Smooth muscle cell of trachea (primary cell): ENCODE measurements around the gene DNAJC24. TPM values are rescaled to one million over a fixed set of nuclear protein-coding genes. Genes with fewer than 3 reads are reported as not detected.

ENCODE experiments used
- total RNA-seq: library from RNA; depleted of rRNA; stranded (reverse); fragments of >200 nt; gene quantifications from 2 replicates; pipeline ENCODE4 v1.2.1, GENCODE V29; 2014

The DNAJC24 gene
- 16.7 and 21.1 TPM in 2 replicates for total RNA-seq

GRCh38 chr11:31369348-31370329 is at the start of gene DNAJC24, which contains the start of gene DCDC1:
Gene DNAJC24, plus strand, starts transcription at chr11:31369860. Its CDS starts 889 bp downstream, at chr11:31370749.
Gene DCDC1, minus strand, starts transcription at chr11:31369739. Its CDS starts 41,459 bp downstream, at chr11:31328280.

Other genes with a start within 250 kb of the DNAJC24 start
- gene DCDC1, start 121 bp upstream of the DNAJC24 start, total RNA-seq, result under 0.01 and 0.29 TPM in 2 replicates
- 6.6 and 25.7 TPM in 2 replicates for gene IMMP1L, start 139.8 kb downstream of the DNAJC24 start, total RNA-seq
- 16.4 and 23.0 TPM in 2 replicates for gene ELP4, start 139.9 kb downstream of the DNAJC24 start, total RNA-seq